ENCODE data around the gene CDK19.

The CDK19 gene

DNA sequence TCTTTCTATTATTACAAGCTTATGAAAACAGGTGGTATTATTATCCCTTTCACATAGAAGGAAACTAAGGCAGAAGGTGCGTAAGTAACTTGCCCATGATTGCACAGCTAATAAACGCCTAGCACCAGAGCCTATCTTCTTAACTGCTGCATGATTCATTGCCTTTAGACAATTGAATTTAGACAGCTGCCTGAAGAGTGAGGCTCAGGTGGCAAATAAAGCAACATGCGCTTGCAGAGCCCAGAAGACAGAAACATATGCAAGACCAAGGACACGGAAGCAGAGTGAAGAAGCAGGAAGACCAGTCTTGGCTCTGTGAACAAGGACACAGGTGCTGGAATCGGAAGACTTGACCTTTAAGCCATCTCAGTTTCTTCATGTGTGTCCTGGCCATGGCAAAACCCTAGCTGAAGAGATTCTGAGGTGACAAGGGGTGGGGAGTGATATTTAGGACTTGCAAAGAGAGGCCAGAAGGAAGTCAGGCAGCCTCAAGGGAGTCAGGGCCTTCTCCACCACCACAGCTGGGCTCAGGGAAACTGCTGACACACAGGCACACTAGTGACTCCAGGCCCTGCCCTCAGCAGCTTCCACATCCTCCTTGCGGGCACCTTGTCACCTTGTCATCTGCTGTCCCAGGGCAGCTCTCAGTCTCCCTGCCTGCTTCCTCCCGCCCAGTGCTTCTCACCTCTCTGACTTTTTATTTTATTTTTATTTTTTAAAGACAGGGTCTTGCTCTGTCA lies 247.1 kb downstream of the CDK19 start:
- no peak for DNase-seq

GRCh38 chr6:110566346-110567125 lies 248.7 kb downstream of the CDK19 start:
- DNase-seq, result no peak

- no peak for DNase-seq
Observed at GRCh38 chr6:110564703-110565421, 250.4 kb downstream of the CDK19 start.

DNA sequence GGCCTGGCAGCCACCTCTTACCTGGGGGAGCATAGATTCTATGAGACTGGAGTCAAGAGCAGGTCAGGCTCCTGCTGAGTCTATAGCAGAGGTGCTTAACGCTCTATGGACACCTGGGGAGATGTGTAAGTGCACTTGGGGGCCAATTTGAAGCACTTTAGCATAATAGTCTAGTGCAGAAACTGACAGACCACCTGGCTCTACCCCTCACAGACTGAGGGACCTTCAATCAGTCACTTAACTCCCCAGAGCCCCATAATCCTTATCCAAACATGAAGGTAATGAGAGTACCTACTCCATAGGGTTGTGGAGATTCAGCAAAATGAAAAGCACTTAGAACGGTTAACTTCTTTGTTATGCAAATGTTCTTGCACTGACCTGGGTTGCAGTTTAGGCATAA lies 251.6 kb downstream of the CDK19 start:
- no peak for DNase-seq

DNA sequence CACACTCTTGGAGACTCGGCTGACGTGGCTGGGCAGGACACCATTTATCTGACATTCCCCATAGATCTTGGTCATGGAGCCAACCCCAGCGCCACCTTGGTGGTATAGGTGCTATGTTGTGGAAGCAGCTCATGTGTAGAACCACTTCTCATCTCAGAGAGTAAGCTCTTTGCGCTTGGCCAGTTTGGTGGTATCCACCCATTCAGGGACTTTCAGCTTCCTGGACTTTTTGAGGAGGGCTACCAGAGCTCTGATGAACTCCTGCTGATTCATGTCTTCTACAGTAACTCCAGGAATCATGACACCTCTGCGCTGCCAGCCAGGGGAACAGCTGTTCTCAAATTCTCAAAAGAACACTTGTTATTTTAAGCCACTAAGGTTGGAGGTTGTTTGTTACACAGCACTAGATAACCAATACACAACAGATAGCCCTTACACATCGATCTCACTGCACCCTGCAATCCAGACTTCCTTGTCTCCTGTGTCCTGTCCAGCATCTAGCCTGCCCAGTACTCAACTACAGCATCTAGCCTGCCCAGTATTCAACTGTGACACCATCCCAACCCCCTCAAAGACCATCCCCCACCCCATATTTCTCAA lies 252.9 kb downstream of the CDK19 start:
- no peak for DNase-seq

DNA sequence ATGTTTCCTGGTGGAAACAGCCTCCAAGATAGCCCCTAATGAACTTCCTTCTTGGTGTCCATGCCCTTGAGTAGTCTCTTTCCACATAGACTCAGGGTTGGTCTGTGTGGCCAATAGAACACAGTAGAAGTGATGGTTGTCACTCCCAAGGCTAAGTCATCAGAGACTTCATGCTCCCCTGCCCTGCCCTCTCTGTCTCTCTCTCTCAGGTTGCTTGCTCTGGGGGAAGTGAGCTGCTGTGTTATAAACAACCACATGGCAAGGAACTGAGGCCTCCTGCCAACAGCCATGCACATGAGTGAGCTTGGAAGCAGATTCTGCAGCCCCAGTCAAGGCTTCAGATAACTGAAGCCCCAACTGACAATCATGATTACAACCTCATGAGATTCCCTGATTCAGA lies 253.6 kb downstream of the CDK19 start:
- DNase-seq, result no peak

GRCh38 chr6:110561008-110561396 lies 254.3 kb downstream of the CDK19 start:
- DNase-seq, result no peak

GRCh38 chr6:110560239-110561007 lies 254.8 kb downstream of the CDK19 start:
- no peak for DNase-seq
